ENCODE measurements around the gene OPTN.

The OPTN gene

GRCh38 chr10:13165177-13165576 lies 65.2 kb downstream of the OPTN start:
- Histone ChIP-seq H3K36me3 (ENCODE audit: control insufficient read depth in 1 of 2, insufficient read depth in 2 of 2, low read depth in 1 of 2, low read length in 2 of 2) (no peaks in the 10 kb centered on the region), H3K27ac (ENCODE audit: low read length, poor library complexity, severe bottlenecking) (no peak overlapping the region), H3K4me3 (ENCODE audit: insufficient read depth in 1 of 2, low read depth in 1 of 2, low read length in 2 of 2) (no peak overlapping the region), H4K91ac (ENCODE audit: low read length) (no peak overlapping the region), H3K4me2 (ENCODE audit: low read length, poor library complexity, severe bottlenecking) (no peak overlapping the region), H3K4ac (ENCODE audit: low read depth in 1 of 2, low read length in 2 of 2) (no peak overlapping the region), H3K9me3 (ENCODE audit: control insufficient read depth, low read length) (no peaks in the 10 kb centered on the region), H2BK12ac (ENCODE audit: low read length in 2 of 2) (no peak overlapping the region), H3K23ac (ENCODE audit: low read length in 2 of 2) (no peak overlapping the region), H3K27me3 (ENCODE audit: control insufficient read depth in 1 of 2, insufficient read depth in 1 of 2, low read length in 2 of 2) (no peaks in the 10 kb centered on the region), H2BK15ac (ENCODE audit: low read depth, poor library complexity, severe bottlenecking) (no peak overlapping the region), H3K4me1 (ENCODE audit: control insufficient read depth, insufficient read depth, low read depth, low read length) (peaks cover 5% of the 10 kb centered on the region), H4K8ac (ENCODE audit: low read length) (no peak overlapping the region), H3K18ac (ENCODE audit: low read depth in 1 of 2, low read length in 2 of 2) (no peak overlapping the region), H2BK5ac (ENCODE audit: low read depth, low read length, poor library complexity, severe bottlenecking) (no peak overlapping the region), H3K79me1 (replicated peaks; ENCODE audit: low read length, poor library complexity, severe bottlenecking) (peaks cover 19% of the 10 kb centered on the region), H3K9ac (ENCODE audit: low read length) (no peak overlapping the region), H2AK5ac (ENCODE audit: low read length, severe bottlenecking) (no peak overlapping the region), H3K14ac (ENCODE audit: low read length in 2 of 2) (no peak overlapping the region), H2BK120ac (ENCODE audit: low read depth, low read length) (no peak overlapping the region), H2AFZ (ENCODE audit: low read depth, low read length) (no peak overlapping the region)
- DNase-seq = no peak

GRCh38 chr10:13167568-13167967 lies 67.6 kb downstream of the OPTN start:
- no peak overlapping the region for H2AFZ ChIP-seq (ENCODE audit: low read depth, low read length)
- H2BK5ac ChIP-seq (ENCODE audit: low read depth, low read length, poor library complexity, severe bottlenecking) = no peak overlapping the region
- H3K4me3 ChIP-seq (ENCODE audit: insufficient read depth in 1 of 2, low read depth in 1 of 2, low read length in 2 of 2) = no peak overlapping the region
- no peak overlapping the region for H2BK120ac ChIP-seq (ENCODE audit: low read depth, low read length)
- no peak overlapping the region for H2AK5ac ChIP-seq (ENCODE audit: low read length, severe bottlenecking)
- no peak overlapping the region for H4K8ac ChIP-seq (ENCODE audit: low read length)
- no peak overlapping the region for H3K27ac ChIP-seq (ENCODE audit: low read length, poor library complexity, severe bottlenecking)
- no peak overlapping the region for H3K4ac ChIP-seq (ENCODE audit: low read depth in 1 of 2, low read length in 2 of 2)
- no peaks in the 10 kb centered on the region for H3K9me3 ChIP-seq (ENCODE audit: control insufficient read depth, low read length)
- peaks cover 17% of the 10 kb centered on the region for H3K79me1 ChIP-seq (replicated peaks; ENCODE audit: low read length, poor library complexity, severe bottlenecking)
- no peak overlapping the region for H2BK12ac ChIP-seq (ENCODE audit: low read length in 2 of 2)
- DNase-seq = no peak
- WGBS = 90% methylated on average over 7 of the region's 7 CpGs
- no peak overlapping the region for H3K23ac ChIP-seq (ENCODE audit: low read length in 2 of 2)
- H4K91ac ChIP-seq (ENCODE audit: low read length) = no peak overlapping the region
- H3K36me3 ChIP-seq (ENCODE audit: control insufficient read depth in 1 of 2, insufficient read depth in 2 of 2, low read depth in 1 of 2, low read length in 2 of 2) = no peaks in the 10 kb centered on the region
- H3K14ac ChIP-seq (ENCODE audit: low read length in 2 of 2) = no peak overlapping the region
- no peak overlapping the region for H2BK15ac ChIP-seq (ENCODE audit: low read depth, poor library complexity, severe bottlenecking)
- no peaks in the 10 kb centered on the region for H3K27me3 ChIP-seq (ENCODE audit: control insufficient read depth in 1 of 2, insufficient read depth in 1 of 2, low read length in 2 of 2)
- H3K4me1 ChIP-seq (ENCODE audit: control insufficient read depth, insufficient read depth, low read depth, low read length) = no peaks in the 10 kb centered on the region
- H3K4me2 ChIP-seq (ENCODE audit: low read length, poor library complexity, severe bottlenecking) = no peak overlapping the region
- no peak overlapping the region for H3K9ac ChIP-seq (ENCODE audit: low read length)
- no peak overlapping the region for H3K18ac ChIP-seq (ENCODE audit: low read depth in 1 of 2, low read length in 2 of 2)

GRCh38 chr10:13168781-13169180 lies 68.8 kb downstream of the OPTN start:
- Histone ChIP-seq H2BK12ac (ENCODE audit: low read length in 2 of 2) (no peak overlapping the region), H2BK5ac (ENCODE audit: low read depth, low read length, poor library complexity, severe bottlenecking) (no peak overlapping the region), H2BK120ac (ENCODE audit: low read depth, low read length) (no peak overlapping the region), H3K27me3 (ENCODE audit: control insufficient read depth in 1 of 2, insufficient read depth in 1 of 2, low read length in 2 of 2) (no peaks in the 10 kb centered on the region), H3K9me3 (ENCODE audit: control insufficient read depth, low read length) (no peaks in the 10 kb centered on the region), H3K4ac (ENCODE audit: low read depth in 1 of 2, low read length in 2 of 2) (no peak overlapping the region), H2BK15ac (ENCODE audit: low read depth, poor library complexity, severe bottlenecking) (no peak overlapping the region), H3K4me3 (ENCODE audit: insufficient read depth in 1 of 2, low read depth in 1 of 2, low read length in 2 of 2) (no peak overlapping the region), H3K4me2 (ENCODE audit: low read length, poor library complexity, severe bottlenecking) (no peak overlapping the region), H3K9ac (ENCODE audit: low read length) (no peak overlapping the region), H2AFZ (ENCODE audit: low read depth, low read length) (no peak overlapping the region), H3K23ac (ENCODE audit: low read length in 2 of 2) (no peak overlapping the region), H4K91ac (ENCODE audit: low read length) (no peak overlapping the region), H3K27ac (ENCODE audit: low read length, poor library complexity, severe bottlenecking) (no peak overlapping the region), H3K36me3 (ENCODE audit: control insufficient read depth in 1 of 2, insufficient read depth in 2 of 2, low read depth in 1 of 2, low read length in 2 of 2) (no peaks in the 10 kb centered on the region), H3K18ac (ENCODE audit: low read depth in 1 of 2, low read length in 2 of 2) (no peak overlapping the region), H3K14ac (ENCODE audit: low read length in 2 of 2) (no peak overlapping the region), H3K79me1 (replicated peaks; ENCODE audit: low read length, poor library complexity, severe bottlenecking) (peaks cover 17% of the 10 kb centered on the region), H4K8ac (ENCODE audit: low read length) (no peak overlapping the region), H3K4me1 (ENCODE audit: control insufficient read depth, insufficient read depth, low read depth, low read length) (no peaks in the 10 kb centered on the region), H2AK5ac (ENCODE audit: low read length, severe bottlenecking) (no peak overlapping the region)
- DNase-seq = no peak
- 100% methylated on average over 6 of the region's 6 CpGs for WGBS

- Histone ChIP-seq H2BK12ac (ENCODE audit: low read length in 2 of 2) (no peak overlapping the region), H3K4ac (ENCODE audit: low read depth in 1 of 2, low read length in 2 of 2) (no peak overlapping the region), H3K9me3 (ENCODE audit: control insufficient read depth, low read length) (no peaks in the 10 kb centered on the region), H4K8ac (ENCODE audit: low read length) (no peak overlapping the region), H3K14ac (ENCODE audit: low read length in 2 of 2) (no peak overlapping the region), H3K4me3 (ENCODE audit: insufficient read depth in 1 of 2, low read depth in 1 of 2, low read length in 2 of 2) (no peak overlapping the region), H2BK5ac (ENCODE audit: low read depth, low read length, poor library complexity, severe bottlenecking) (no peak overlapping the region), H4K91ac (ENCODE audit: low read length) (no peak overlapping the region), H2BK120ac (ENCODE audit: low read depth, low read length) (no peak overlapping the region), H3K36me3 (ENCODE audit: control insufficient read depth in 1 of 2, insufficient read depth in 2 of 2, low read depth in 1 of 2, low read length in 2 of 2) (no peaks in the 10 kb centered on the region), H3K27me3 (ENCODE audit: control insufficient read depth in 1 of 2, insufficient read depth in 1 of 2, low read length in 2 of 2) (no peaks in the 10 kb centered on the region), H3K23ac (ENCODE audit: low read length in 2 of 2) (no peak overlapping the region), H3K9ac (ENCODE audit: low read length) (no peak overlapping the region), H2AK5ac (ENCODE audit: low read length, severe bottlenecking) (no peak overlapping the region), H3K79me1 (replicated peaks; ENCODE audit: low read length, poor library complexity, severe bottlenecking) (peaks cover 5% of the 10 kb centered on the region), H3K4me2 (ENCODE audit: low read length, poor library complexity, severe bottlenecking) (no peak overlapping the region), H2AFZ (ENCODE audit: low read depth, low read length) (no peak overlapping the region), H3K18ac (ENCODE audit: low read depth in 1 of 2, low read length in 2 of 2) (no peak overlapping the region), H2BK15ac (ENCODE audit: low read depth, poor library complexity, severe bottlenecking) (no peak overlapping the region), H3K27ac (ENCODE audit: low read length, poor library complexity, severe bottlenecking) (no peak overlapping the region), H3K4me1 (ENCODE audit: control insufficient read depth, insufficient read depth, low read depth, low read length) (no peaks in the 10 kb centered on the region)
- WGBS = 100% methylated on average over 1 of the region's 2 CpGs
- no peak for DNase-seq
Observed at GRCh38 chr10:13173616-13174015, 73.7 kb downstream of the OPTN start.

Measured in mesenchymal stem cell (in vitro differentiated cells and primary cell).